GM21619 (cell line): ENCODE data around the gene CLCN6.
A peak's percentile ranks its signal among the peaks of the same experiment; 100 is the strongest.
"Not testable (repeated sequence)": the region's sequence is repeated elsewhere in the genome, so short reads cannot be mapped to it uniquely, and the experiment has no call there.

Experiments
- ATAC-seq: cut with Tn5 transposase; IDR thresholded peaks from one replicate; pipeline ENCODE4 v1.9.1; 2021; ENCODE audit not compliant: unreplicated experiment

Gene CLCN6

DNA sequence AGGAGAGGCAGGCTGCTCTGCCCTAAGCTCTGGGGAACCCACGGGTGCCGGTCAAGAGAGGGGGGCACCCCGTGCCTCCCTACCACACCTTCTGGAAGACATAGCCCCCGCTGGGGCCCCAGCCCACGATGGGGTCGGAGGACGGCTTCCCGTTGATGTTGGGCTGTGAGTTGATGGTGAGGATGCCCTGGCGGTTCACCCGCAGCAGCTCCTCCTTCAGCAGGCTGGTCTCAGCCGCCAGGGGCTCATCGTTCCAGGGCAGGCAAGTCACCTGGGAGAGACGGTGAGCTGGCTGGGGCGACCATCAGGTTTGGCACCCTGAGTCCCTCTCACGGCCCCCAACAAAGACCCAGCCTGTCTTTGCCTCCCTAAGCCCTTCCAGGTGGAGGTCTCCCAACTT lies 12.2 kb upstream of the CLCN6 start:
- no peak for ATAC-seq

DNA sequence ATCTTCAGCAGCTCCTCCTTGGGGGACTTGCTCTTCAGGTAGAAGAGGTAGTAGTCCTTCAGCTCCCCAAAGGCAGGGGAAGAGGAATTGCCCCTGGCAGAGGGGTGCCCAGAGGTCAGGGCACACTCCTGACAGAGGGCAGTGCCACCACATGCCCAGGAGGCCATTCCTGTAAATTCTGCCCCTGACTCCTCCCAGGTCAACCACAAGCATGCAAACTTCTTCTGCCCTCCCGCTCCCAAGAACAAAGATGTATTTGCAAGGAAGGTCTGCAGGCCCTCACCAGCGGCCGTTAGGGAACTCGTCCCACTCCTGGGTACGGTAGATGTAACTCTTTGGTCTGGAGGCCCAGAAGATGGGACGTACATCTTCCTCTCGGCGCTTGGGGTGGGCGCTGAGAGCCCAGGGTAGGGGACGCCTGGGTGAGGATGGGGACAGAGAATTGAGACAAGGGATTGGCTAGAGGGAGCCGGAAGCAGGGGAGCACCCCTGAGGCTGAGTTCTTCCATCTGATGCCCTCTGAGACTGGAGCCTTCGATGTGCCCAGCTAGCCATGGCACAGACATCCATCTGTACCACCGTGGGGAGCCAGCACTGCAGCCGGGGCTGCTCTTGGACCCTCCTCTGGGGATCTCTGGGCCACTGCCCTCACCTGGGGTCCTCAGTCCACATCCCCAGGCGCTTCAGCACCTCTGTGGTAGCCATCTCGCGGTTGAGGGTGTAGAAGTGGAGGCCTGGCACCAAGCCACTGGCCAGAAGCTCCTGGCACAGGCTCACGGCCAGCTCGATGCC lies 11.3 kb upstream of the CLCN6 start:
- no peak for ATAC-seq

DNA sequence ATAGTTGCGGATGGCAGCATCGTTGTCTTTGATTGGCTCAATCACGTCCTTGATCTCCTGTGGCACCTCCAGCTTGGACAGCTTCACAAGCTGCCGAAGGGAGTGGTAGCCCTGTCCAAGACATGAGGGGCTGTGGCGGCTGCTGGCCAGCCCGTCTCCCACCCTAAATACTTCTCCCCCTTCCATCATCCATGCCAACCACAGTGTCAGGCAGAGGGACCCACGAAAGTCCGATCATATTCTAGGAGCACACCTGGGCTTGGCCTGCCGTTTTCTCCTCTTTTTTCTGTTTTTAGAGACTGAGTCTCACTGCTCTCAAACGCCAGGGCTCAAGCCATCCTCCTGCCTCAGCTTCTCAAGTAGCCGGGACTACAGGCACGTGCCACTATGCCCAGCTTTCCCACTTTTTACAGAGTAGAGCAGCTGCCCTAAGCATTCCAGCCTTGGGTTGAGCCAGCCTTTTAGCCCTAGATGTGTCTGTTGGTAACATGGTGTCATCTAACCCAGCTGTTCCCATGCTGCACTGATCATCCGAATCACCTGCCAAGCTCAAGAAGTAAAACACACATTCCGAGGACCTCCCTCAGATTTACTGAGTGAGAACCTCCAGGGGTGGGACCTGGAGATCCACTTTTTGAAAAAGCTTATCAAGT lies 10.6 kb upstream of the CLCN6 start:
- ATAC-seq = no peak

DNA sequence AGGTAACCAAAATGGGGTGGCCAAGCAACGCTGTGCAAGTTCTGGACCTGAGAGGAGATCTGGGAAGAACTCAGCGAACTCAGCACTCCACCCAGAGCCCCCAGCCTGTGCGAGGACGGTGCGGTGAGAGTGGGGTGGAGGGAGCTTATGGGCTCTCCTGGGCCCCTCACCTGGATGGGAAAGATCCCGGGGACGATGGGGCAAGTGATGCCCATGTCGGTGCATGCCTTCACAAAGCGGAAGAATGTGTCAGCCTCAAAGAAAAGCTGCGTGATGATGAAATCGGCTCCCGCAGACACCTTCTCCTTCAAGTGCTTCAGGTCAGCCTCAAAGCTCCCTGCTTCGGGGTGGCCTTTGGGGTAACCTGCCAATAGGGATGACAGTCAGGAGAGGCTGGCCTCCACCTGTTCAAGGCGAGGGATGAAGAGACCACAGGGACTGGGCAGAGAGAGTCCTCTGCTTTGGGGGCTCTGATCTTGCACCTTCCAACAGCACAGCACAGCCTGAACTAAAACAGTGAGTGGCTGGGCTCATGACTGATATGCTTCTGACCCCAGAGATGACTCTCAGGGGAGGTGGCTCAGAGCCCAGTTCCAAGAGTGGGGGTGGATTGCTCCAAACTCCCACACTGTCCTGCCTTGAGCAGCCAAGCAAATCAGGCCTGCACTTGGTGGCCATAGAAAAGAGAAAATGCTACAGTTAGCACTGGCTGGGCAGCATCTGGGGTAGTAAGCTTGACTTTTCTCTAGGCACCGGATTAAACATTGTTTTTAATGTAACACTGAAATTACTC lies 9.8 kb upstream of the CLCN6 start:
- no peak for ATAC-seq

GRCh38 chr1:11797525-11798216 lies 8.3 kb upstream of the CLCN6 start:
- ATAC-seq = no peak

DNA sequence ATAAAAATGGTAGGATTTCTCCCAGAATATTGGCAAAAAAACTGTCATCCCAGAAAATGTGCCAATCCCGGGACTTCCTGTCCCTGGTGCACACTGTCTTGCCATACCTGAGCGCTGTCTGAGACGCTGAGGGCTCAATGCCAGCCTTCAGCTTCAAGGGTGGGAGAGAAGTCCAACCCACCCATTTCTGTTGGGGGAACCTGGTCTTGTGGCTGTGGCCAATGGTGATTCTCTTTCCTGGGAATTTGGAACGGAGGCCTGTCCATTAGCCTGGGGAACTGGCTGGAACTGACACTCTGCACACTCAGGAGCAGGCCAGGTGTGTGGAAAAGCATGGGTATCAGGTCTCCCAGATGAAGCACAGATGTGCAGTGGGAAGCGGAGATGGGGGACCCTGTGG lies 6.9 kb upstream of the CLCN6 start:
- ATAC-seq = no peak

GRCh38 chr1:11799896-11800295 lies 6.1 kb upstream of the CLCN6 start:
- ATAC-seq = no peak

DNA sequence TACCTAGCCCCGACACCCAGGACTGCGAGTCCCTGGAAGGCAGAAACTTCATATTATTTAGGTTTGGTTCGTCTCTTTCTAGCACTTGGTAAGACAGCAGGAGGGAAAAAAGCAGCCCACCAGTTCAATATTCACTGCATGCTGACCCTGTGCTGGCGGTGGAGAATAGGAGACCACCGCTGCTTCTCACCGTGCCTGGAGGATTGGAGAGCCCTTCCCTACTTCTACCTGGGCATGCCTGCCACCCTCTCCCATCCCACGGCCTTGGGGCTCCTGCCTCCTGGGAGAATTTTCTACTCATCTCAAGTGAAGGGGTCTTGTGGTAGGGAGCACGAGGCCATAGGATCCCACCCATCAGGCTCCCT lies 5.6 kb upstream of the CLCN6 start:
- no peak for ATAC-seq

DNA sequence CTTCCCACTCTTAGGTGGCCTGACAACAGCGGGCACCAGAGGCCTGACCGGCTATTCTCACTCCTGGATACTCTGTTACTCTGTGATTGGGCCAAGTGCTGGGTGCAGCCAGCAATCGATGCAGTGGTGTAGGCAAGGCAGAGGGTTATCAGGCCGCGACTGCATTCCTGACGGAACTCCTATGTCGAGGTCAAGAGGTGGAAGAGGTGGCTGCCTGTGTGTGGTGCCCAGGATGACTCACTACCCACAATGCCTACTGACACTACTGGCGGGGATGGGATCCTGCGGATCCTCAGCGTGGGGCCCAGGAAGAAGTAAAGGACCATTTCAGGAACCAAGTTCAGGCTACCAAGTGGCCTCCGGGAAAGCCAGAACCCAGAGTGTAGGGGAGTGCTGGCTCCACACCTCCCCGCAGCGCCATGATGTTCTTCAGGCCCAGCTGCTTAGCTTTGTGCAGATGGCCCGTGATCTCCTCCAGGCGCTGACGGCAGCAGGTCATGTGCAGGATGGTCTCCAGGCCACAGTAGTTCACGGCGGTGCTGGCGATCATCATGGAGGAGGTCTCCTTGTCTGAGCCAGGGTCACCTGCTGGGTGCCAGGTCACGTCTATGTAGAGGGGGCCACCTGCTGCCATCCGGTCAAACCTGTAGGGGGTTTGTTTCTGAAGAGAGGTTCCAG lies 5.1 kb upstream of the CLCN6 start:
- no peak for ATAC-seq

GRCh38 chr1:11802616-11802972 lies 3.4 kb upstream of the CLCN6 start:
- ATAC-seq = no peak

- ATAC-seq = no peak
Observed at GRCh38 chr1:11802973-11803885, 2.8 kb upstream of the CLCN6 start.

DNA sequence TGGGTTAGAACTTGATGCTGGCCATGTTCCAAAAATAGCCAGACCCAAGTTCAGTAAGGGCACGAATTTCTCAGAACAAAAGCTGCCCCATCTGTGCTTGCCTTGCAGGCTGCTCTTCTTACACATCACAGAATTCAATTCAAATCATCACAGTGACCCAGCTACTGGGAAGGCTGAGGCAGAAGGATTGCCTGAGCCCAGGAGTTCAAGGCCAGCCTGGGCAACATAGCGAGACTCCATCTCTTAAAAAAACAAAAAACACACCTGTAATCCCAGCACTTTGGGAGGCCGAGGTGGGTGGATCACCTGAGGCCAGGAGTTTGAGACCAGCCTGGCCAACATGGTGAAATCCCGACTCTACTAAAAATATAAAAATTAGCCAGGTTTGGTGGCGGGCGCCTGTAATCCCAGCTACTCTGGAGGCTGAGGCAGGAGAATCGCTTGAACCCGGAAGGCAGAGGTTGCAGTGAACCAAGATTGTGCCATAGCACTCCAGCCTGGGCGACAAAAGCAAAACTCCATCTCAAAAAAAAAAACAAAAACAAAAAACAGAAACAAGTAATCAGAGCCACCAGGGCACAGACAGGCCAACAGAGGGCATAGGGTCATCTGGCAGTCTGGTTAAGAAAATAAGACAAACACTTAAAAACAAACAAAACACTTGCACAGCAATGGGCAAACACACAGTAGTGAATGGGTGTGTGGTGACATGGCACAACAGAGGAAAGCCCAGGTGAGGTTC lies 1.9 kb upstream of the CLCN6 start:
- ATAC-seq = not testable (repeated sequence)

GRCh38 chr1:11804666-11805421 lies 1.1 kb upstream of the CLCN6 start:
- no peak for ATAC-seq

DNA sequence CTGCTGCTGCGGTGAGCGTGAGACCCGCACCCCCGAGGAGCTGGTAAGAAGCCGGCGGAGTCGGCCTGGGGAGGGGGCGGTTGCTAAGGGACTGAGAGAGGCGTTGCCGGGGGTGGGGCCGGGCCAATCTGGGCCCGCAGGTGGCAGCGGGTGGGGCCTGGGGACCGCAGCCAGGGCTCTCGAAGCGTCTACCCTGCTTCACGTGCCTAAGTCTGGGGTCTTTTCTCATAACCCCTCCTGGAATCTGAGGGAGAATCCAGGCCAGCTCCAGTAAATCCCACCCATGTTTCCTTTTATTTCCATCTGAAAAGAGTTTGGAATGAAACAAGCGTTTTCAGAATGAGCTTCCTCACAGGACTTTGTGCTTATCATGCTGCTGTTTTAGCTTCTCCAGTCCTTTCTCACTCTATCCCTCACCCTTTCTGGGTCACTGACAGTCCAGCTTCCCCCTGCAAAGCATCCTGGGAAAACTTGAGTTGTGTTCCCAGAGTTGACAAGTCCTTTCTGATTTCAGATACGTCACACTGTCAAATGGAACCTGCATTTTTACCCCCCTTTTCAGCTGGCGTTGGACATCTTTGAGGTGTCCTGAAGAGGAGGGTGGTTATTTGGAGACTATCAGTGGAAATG lies 431 bp downstream of the CLCN6 start:
- peak; percentile 35 for ATAC-seq

GRCh38 chr1:11807133-11807532 lies 1.1 kb downstream of the CLCN6 start:
- no peak for ATAC-seq

GRCh38 chr1:11813021-11813420 lies 7.0 kb downstream of the CLCN6 start:
- no peak for ATAC-seq

DNA sequence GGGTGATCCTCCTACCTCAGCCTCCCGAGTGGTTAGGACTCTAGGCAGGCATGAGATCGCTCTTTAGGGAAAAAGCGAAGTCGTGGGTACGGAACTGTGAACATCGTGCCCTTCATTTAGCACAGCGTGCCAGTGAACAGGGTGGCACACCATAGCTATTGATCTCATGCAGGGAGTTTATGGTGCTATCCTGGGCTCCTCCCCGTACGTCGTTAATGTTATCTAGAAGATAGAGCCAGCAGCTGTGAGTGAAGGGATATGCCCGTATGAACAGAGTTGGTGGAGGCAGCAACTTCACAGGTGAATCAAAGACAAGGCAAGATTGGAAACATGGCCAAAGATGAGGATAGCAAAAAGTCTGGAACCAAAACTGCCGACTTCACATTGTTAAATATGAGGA lies 11.2 kb downstream of the CLCN6 start:
- no peak for ATAC-seq

DNA sequence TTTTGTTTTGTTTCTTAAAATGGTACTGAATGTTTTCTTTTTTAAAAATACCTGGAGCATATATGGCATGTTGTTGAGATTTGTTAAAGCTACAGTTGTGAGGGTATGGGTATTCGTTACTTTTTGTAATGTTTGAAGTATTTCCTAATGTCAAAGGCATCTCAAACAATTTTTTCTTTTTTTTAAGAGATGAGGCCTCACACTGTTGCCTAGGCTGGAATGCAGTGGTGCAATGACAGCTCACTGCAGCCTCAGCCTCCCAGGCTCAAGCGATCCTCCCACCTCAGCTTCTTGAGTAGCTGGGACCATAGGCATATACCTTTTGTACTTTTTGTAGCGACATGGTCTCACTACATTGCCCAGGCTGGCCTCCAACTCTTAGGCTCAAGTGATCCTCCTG lies 16.1 kb downstream of the CLCN6 start:
- no peak for ATAC-seq
